Activated naive CD4-positive, alpha-beta T cell treated with Interleukin-2 at 50 U/mL for 16 hours (primary cell): ENCODE results near the gene PTCH2.
"Not testable (repeated sequence)": the region's sequence is repeated elsewhere in the genome, so short reads cannot be mapped to it uniquely, and the experiment has no call there.

Experiments used
- DNase-seq: peaks from one replicate; pipeline ENCODE4 v3.0.0-alpha.2; 2020

PTCH2 gene

DNA sequence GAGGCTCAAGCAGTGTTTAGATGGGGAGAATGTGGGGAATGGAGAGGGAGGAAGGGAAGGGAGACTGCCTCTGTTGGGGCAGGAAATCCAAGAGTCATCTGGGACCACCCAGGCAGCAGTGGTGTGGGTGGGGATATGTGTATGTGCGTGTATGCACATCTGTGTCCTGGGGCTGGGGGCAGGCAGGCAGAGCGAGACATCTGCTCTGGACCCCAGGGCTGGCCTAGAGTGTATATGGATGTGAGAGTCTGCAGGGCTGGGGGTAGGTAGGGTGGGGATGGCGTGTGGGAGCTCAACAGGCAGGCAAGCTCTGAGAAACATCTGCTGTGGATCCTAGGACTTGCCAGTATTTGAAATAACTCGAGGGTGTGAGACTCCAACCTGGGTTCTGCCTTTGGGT is 3.5 kb downstream of the PTCH2 start:
- no peak for DNase-seq

- not testable (repeated sequence) for DNase-seq
Measured at GRCh38 chr1:44838294-44838693, 4.8 kb downstream of the PTCH2 start.

DNA sequence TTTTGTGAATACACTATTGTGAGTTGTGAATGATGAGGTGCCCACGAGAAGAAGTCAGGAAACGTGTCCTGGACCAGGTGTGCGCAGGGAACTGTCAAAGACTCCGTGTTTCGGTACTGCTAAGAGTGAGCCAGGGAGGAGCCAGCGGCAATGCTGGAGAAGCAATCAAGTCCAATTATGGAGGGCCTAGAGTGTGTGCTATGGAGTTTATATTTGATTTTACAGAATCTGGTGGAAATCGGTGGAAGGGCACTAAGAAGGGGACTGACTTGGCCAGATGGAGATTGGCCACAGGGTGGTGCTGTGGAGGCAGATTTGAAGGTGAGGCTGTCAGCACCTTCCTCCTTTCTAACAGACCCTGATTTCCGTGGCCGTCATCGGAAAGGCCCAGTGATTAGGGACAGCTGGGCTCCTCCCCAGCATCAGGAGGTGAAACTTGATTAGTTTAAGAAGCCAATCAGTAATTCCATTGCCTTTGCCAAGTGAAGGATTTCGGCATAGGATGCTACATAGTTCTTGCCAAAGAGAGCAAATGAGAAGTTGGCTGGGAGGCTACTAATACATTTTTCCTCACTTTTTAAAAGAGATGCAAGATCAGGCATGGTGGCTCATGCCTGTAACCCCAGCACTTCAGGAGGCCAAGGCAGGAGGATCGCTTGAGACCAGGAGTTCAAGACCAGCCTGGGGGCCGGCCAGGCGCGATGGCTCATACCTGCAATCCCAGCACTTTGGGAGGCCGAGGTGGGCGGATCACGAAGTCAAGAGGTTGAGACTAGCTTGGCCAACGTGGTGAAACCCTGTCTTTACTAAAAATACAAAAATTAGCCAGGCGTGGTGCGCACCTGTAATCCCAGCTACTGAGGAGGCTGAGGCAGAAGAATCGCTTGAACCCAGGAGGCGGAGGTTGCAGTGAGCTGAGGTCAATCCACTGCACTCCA is 7.0 kb downstream of the PTCH2 start:
- DNase-seq, result peak; percentile 88

DNA sequence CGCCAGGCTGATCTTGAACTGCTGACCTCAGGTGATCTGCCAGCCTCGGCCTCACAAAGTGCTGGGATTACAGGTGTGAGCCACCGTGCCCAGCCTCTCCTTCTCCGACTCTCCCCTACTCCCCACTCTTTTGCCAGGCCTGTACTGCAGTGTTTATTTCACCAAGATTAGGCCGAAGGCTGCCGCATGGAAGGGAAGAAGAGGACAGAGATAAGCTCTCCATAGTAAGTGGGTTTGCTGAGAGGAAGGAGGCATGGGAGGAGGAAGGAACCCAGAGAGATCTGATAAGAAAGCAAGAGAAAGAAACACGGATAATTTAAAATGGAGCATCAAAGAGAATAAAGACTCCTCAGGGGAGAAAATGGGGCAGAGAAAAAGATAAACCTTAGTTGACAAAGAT is 8.7 kb downstream of the PTCH2 start:
- no peak for DNase-seq

DNA sequence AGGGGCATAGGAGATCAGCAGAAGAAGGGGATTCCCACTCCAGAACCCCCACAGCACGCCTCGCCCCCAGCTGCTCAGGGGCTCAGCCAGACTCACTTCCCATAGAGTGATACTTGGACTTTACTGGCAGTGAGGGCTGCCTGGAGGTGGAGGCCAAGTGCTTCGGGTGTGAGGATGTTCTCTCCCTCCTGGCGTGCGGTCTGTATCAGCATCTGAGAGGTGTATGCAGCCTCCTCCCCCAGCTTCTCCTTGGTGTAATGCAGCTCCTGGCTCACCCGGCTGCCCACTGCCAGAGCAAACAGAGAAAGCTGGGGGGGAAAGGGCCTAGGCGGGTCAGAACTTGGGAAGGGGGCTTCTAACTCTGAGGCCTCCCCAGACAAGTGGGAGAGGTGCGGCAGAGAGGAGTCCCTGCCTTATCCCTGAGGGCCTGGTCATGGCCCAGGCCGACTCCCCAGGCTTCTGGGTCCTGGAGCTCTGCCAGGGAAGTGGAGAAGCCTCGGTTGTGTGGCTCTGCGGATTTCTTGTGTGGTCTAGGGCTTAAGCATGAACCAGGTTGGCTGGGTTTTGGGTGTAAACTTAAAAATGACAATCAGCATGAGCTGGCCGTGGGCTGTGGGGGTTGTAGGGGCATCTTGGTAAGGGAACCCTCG is 10.9 kb downstream of the PTCH2 start:
- DNase-seq, result no peak

DNA sequence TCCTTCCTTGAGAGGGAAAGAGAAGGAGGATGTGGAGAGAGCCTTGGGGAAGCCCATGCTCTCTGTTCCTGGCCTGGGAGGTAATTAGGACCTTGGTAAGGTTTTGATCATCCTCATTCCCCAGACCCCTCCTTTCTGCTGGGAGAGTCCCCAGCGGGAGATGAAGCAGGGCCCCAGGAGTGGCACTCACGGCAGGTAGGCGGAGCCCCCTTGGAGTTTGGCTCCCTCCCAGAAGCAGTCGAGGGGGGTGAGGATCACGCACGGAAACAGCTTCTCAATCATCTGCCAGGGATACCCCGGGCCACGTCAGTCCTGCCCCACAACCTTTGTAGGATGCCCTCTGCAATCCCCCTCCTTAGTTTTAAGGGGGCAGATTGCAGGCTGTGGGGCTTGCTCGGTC is 11.5 kb downstream of the PTCH2 start:
- no peak for DNase-seq

DNA sequence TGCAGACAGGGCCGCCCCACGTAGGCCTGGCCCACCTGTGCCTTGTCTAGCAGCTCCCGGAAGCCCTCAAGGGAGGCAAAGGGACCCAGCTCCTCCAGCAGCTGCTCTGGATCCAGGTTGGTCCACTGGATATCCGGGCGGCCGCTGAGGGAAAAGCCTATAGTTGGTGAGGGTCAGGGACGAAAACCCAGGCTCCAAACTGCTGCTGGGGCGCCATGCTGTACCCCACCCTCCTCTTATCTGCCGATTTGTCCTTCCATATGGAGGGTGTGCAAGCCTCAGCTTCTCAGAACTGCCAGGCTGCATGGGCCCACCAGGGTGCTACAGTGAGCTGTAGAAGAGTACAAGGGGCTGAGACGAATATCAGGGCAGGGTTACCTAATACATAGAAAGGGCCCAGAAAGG is 12.2 kb downstream of the PTCH2 start:
- no peak for DNase-seq

- no peak for DNase-seq
Measured at GRCh38 chr1:44829506-44830384, 13.3 kb downstream of the PTCH2 start.

DNA sequence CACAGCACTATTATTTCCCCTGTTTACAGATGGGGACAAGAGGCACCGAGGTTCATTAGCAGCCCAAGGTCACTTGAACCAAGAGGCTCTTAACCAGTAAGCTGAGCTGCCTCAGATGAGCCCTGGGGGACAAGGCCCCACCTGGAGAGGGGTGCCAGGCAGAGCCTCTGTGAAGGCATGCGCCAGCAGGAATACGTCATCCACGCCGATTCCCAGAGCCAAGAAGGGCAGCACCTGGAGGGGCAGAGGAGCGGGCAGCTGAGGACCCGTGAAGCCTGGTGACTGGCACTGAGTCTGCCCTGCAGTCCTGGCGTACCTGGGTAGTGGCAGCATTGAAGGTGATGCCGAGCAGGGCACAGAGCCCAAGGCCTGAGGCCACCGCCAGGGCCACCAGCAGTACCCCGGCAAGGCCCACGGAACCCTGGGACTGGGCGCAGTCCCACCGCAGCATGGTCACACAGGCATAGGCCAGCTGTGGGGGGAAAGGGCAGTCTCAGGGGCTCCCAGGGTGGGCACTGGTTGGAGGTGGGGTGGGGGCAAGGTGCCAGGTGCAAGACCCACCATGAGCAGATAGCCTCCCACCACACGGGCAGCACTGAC is 14.1 kb downstream of the PTCH2 start:
- DNase-seq, result no peak

DNA sequence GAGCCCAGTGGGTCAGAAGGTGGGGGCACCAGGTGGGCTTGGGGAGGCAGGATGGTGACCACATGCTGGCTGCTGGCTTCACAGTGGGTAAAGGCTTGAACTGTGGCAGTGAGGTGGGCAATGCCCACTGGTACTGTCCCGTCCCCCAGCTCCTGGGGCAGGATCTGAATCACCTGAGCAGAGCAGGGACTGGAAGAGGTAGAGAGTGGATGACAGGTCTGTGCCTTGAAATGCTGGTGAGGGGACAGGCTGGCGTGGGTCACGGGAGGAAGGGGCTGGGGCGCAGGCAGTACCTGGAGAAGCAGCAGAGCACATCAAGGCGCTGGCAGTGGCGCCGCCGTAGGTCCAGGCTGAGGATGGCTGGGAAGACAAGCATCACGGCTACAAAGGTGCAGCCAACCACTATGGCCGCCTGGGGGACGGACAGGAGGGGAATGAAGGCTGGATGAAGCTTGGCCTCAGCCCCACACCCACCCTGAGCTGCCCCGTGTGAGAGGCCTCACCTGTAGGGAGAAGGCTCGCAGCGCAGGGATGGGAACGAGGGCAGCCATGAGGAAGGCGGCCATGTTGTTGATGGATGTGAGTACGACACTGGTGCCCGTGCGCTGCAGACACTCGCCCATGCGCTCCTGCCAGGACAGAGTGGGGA is 14.9 kb downstream of the PTCH2 start:
- no peak for DNase-seq

DNA sequence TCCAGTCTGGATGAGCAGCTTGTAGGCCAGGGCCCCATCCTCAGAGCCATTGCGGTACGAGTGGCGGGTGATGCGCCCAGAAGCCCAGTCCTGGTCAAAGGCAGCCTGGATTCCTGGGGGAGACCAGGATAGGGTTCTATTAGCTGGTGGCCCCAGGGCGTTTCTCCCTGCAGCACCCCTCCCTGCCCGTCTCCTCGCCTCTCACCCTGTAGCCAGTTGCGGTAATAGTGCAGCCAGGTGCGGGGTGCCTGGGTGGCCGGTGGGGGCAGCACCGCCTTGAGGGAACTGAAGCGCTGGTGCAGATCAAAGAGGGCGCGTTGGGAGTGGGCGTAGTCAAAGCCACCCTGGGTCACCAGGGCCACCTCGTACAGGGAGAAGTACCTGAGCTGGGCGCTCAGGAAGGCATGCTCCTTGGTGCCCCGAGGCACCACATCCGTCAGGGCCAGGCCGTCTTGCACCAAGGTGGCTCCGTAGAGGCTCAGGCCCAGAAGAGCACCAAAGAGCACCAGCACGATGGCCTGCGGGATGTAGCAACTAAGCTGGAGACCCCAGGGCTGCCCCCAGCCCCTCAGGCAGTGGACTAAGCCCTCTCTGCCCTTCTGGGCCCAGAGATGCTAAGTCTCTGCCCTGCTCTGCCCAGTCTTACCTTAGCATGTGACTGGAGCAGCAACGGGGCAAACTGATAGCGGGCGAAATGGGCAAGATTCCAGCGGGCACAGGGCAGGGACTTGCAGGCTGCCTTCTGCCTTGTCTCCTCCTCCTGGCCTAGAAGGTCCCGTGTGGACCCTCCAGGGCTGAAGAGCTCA is 15.7 kb downstream of the PTCH2 start:
- DNase-seq, result no peak

DNA sequence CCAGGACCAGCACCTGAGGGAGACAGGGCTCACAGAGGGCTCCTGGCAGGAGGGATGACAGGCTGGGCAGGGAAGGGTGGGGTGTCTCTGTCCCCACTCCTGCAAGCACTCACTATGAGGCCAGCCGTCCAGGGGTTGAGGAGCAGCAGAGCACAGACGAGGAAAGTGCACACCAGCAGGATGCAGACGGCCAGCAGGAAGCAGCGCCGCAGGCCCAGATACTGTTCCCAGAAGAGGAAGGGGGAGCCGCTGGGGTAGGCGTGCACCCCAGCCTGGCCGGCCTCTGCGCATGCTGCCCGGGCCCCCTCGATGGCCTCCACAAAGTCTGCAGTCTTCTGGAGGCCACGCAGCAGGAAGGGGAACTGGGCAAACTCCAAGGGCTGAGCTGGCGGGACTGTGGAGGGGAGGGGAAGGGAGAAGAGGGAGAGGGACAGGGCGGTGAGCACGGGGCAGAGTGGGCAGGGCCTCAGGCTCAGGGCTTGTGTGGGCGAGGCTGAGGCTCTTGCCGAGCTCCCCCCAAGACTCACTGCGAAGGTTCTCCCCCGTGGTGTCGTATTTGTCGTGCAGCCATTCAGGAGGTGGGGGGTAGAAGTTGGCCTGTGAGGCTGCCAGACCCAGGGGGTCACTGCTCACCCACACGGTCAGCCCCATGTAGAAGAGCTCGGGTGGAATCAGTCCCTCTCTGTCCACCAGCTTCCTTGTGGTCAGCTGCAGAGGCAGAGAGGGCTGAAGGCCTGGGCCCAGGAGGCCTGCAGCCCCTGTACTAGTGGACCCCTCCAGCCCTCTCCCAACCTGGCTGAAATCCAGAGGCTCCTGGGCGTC is 16.5 kb downstream of the PTCH2 start:
- no peak for DNase-seq

DNA sequence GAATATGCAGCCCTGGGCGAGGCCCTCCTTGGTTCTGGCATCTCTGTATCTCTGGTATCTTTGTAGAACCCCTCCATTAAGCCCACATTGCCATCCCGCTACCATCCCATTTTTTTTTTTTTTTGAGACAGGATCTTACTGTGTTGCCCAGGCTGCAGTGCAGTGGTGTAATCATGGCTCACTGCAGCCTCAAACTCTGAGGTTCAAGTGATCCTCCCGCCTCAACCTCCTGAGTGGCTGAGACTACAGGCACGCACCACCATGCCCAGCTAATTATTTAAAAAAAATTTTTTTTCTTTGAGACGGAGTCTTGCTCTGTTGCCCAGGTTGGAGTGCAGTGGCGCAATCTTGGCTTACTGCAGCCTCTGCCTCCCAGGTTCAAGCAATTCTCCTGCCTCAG is 18.7 kb downstream of the PTCH2 start:
- DNase-seq, result not testable (repeated sequence)

- DNase-seq, result no peak
Measured at GRCh38 chr1:44822981-44823451, 20.0 kb downstream of the PTCH2 start.

GRCh38 chr1:44822131-44822701 is 20.8 kb downstream of the PTCH2 start:
- DNase-seq, result no peak

- no peak for DNase-seq
Measured at GRCh38 chr1:44821240-44821715, 21.8 kb downstream of the PTCH2 start.

- DNase-seq, result no peak
Measured at GRCh38 chr1:44820328-44821239, 22.5 kb downstream of the PTCH2 start.

DNA sequence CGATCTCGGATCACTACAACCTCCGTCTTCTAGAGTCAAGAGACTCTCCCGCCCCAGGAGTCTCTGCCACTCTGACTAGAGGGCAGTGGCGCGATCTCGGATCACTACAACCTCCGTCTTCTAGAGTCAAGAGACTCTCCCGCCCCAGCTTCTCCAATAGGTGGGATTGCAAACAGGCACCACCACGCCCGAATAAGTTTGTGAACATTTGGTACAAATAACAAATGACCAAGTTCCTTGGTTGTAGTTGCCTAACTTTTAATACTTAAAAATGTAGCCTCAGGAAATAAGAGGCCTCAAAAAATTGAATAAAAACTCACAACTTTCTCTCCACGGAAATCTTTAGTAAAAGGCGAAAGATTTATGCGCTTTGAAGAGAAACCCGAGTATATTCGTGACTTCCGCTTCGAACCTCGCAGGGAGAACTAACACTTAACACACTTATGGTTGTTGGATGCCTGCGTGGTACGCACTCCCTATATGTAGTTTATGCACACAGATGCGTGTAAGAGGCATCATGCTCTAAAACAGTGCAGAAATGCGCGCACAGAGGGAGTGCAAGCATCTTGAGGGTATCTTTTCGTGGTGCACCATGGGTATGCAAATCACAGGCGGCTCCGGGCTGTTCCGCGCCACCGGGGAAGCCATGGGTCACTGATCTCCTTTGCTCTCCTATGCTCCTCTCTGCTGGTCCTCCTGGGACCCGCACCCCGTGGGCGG is 23.3 kb downstream of the PTCH2 start:
- DNase-seq, result peak; percentile 79
